K562 (cell line): ENCODE data around the gene ADAP1. TPM values are rescaled to one million over a fixed set of nuclear protein-coding genes. Genes with fewer than 3 reads are reported as not detected.

Source experiments
- ATAC-seq: fragments of 200-7000 bp; cut with Tn5 transposase; 3 replicates; pipeline ENCODE4 v1.9.1; 2020; ENCODE audit warnings: moderate library complexity
- BruUV-seq: library from RNA; stranded (reverse); fragments of 400-500 nt; replicated peaks from 2 replicates; lab custom pipeline; 2021; lab: Mats Ljungman, UMichigan
- CTCF ChIA-PET: fragments of 300-600 bp; formaldehyde crosslinking; extraction: SDS; loops from one replicate; lab custom pipeline; 2021; ENCODE audit warnings: low intra/inter-chr PET ratio; lab: Yijun Ruan, JAX
- POLR2A ChIA-PET: fragments of 300-600, 350-650 bp; sonication (Branson Sonifier 250); formaldehyde crosslinking; extraction: SDS; loops from one replicate; lab custom pipeline; 2021; ENCODE audit warnings: antibody characterized with exemption, inconsistent platforms; lab: Yijun Ruan, JAX
- DNase-seq, 4 experiments: peaks; one replicate each; pipeline versions ENCODE4 v3.0.0 to v3.0.0-alpha.2; 2011 to 2018; ENCODE audit warnings: low spot score in 3 of 4, mixed read lengths in 3 of 4; ENCODE audit errors: extremely low read depth in 1 of 4
- FAIRE-seq: peaks from 2 replicates; lab custom pipeline; 2011; peaks lifted over from hg19 to GRCh38; lab: Jason Lieb, UNC
- H2AFZ ChIP-seq: 2 replicates; pipeline ENCODE4 v1.6.0; 2011; ENCODE audit warnings: low read depth, low read length, control low read depth, inconsistent platforms
- H3K27ac ChIP-seq: fragments of 200-600 bp; 3 replicates; pipeline ENCODE4 v1.8.0; 2011; ENCODE audit warnings: low read depth, mild to moderate bottlenecking, control low read depth, inconsistent platforms, low read length, moderate library complexity, mixed read lengths; ENCODE audit errors: extremely low read depth
- H3K27me3 ChIP-seq, 2 experiments: fragments of 300-600 bp in 1 of 2; 2 replicates in 1 of 2; 3 replicates in 1 of 2; pipeline versions ENCODE4 v1.6.0 to v1.8.0; 2011; ENCODE audit warnings: inconsistent platforms in 2 of 2, low read length in 2 of 2, mild to moderate bottlenecking in 1 of 2, mixed read lengths in 1 of 2, moderate library complexity in 1 of 2; ENCODE audit not compliant: control insufficient read depth in 2 of 2, insufficient read depth in 2 of 2
- H3K36me3 ChIP-seq: fragments of 300-600 bp; 3 replicates; pipeline ENCODE4 v1.8.0; 2011; ENCODE audit warnings: mild to moderate bottlenecking, low read length, inconsistent platforms; ENCODE audit not compliant: control insufficient read depth, insufficient read depth
- H3K4me1 ChIP-seq, 2 experiments: fragments of 200-600 bp in 1 of 2; replicated peaks in 1 of 2; 2 replicates in 1 of 2; 3 replicates in 1 of 2; pipeline versions ENCODE4 v1.5.1 to v1.8.0; 2011; ENCODE audit warnings: inconsistent platforms in 2 of 2, low read length in 2 of 2, mild to moderate bottlenecking in 1 of 2, mixed read lengths in 1 of 2, moderate library complexity in 1 of 2; ENCODE audit not compliant: control insufficient read depth in 2 of 2, insufficient read depth in 2 of 2
- H3K4me2 ChIP-seq: 2 replicates; pipeline ENCODE4 v1.6.1; 2011; ENCODE audit warnings: low read length, control low read depth, inconsistent platforms, mixed read lengths; ENCODE audit not compliant: insufficient read depth
- H3K4me3 ChIP-seq: fragments of 200-600 bp; sonication (generic), shearing (Covaris generic); 2 replicates; pipeline ENCODE4 v1.5.1; 2016; ENCODE audit warnings: control low read depth, inconsistent platforms
- H3K79me2 ChIP-seq: fragments of 200-600 bp; 3 replicates; pipeline ENCODE4 v1.8.0; 2011; ENCODE audit warnings: low read length, inconsistent platforms; ENCODE audit not compliant: control insufficient read depth, insufficient read depth
- H3K9ac ChIP-seq, 2 experiments: 2 replicates each; pipeline versions ENCODE4 v1.6.0 to v1.6.1; 2011; ENCODE audit warnings: low read depth in 2 of 2, low read length in 2 of 2, control low read depth in 1 of 2, inconsistent platforms in 1 of 2, mild to moderate bottlenecking in 1 of 2, mixed read lengths in 1 of 2; ENCODE audit not compliant: insufficient read depth in 1 of 2
- H3K9me1 ChIP-seq: one replicate; pipeline ENCODE4 v1.6.0; 2011; ENCODE audit warnings: inconsistent platforms, mild to moderate bottlenecking, low read length, moderate library complexity; ENCODE audit not compliant: control insufficient read depth, insufficient read depth
- H3K9me3 ChIP-seq: replicated peaks from 2 replicates; pipeline ENCODE4 v1.5.1; 2011; ENCODE audit warnings: low read depth, low read length, inconsistent platforms; ENCODE audit not compliant: control insufficient read depth, insufficient read depth
- H4K20me1 ChIP-seq: replicated peaks from 2 replicates; pipeline ENCODE4 v1.6.1; 2011; ENCODE audit warnings: low read length, inconsistent platforms, mixed read lengths; ENCODE audit not compliant: control insufficient read depth, insufficient read depth
- ARHGAP35 ChIP-seq: fragments of 450-650 bp; IDR thresholded peaks from 2 replicates; pipeline ENCODE4 v1.6.1; 2018; ENCODE audit not compliant: partially characterized antibody
- CBFB ChIP-seq: sonication (generic); formaldehyde crosslinking; IDR thresholded peaks from 2 replicates; pipeline ENCODE4 v1.4.0; 2020; ENCODE audit warnings: mild to moderate bottlenecking, missing genetic modification reagents
- KLF1 ChIP-seq: fragments of 450-650 bp; IDR thresholded peaks from 2 replicates; pipeline ENCODE4 v1.6.1; 2016; ENCODE audit warnings: missing genetic modification characterization, missing compliant biosample characterization
- POLR2G ChIP-seq: fragments of 200-400 bp; formaldehyde crosslinking; IDR thresholded peaks from 2 replicates; pipeline ENCODE4 v1.6.1; 2017; ENCODE audit warnings: low read depth, mild to moderate bottlenecking, antibody characterized with exemption, low read length, moderate library complexity
- RBM22 ChIP-seq: fragments of 200-400 bp; formaldehyde crosslinking; IDR thresholded peaks from 2 replicates; pipeline ENCODE4 v1.6.1; 2018; ENCODE audit warnings: low read length, low read depth; ENCODE audit not compliant: poor library complexity, severe bottlenecking
- RBM34 ChIP-seq: fragments of 200-400 bp; formaldehyde crosslinking; IDR thresholded peaks from 2 replicates; pipeline ENCODE4 v1.6.1; 2018; ENCODE audit warnings: low read length, borderline replicate concordance; ENCODE audit not compliant: insufficient read depth
- ZBTB7A ChIP-seq: IDR thresholded peaks from 2 replicates; pipeline ENCODE4 v1.6.1; 2011; ENCODE audit warnings: low read depth, mild to moderate bottlenecking, low read length, moderate library complexity, borderline replicate concordance; ENCODE audit not compliant: control insufficient read depth
- ZKSCAN3 ChIP-seq: fragments of 250-450 bp; sonication (Bioruptor Pico); IDR thresholded peaks from 2 replicates; pipeline ENCODE4 v1.4.0; 2020
- WGBS: fragments of 100-300 bp; shearing (Covaris generic); methylation state at CpG from one replicate; pipeline ENCODE4 v1.1.6; 2016; ENCODE audit warnings: low coverage, mixed read lengths; ENCODE audit not compliant: insufficient coverage; ENCODE audit errors: missing lambda C conversion rate; 5-methylcytosine and 5-hydroxymethylcytosine counted together
- in situ Hi-C: fragments of 300-500 bp; cut with MboI; formaldehyde crosslinking; loops from 4 replicates; pipeline ENCODE4 v1.15.0; 2018; ENCODE audit warnings: inconsistent platforms, mixed read lengths
- intact Hi-C: fragments of 100-400 bp; cut with micrococcal nuclease; formaldehyde crosslinking; loops from 2 replicates; pipeline ENCODE4 v1.14.2; 2022
- polyA plus RNA-seq, 8 experiments: library from polyadenylated mRNA; depleted of rRNA in 4 of 8; stranded (reverse) in 5 of 8; unstranded in 3 of 8; fragments of >200 nt; fragmentation: Nextera tagmentation in 2 of 8; fragmentation: Illumina TruSeq in 1 of 8; extraction: Ambion mirVana in 2 of 8; extraction: Trizol in 1 of 8; gene quantifications; 2 replicates each; pipeline versions ENCODE4 v1.2.1 to v1.2.3, GENCODE V29; 2011 to 2014; ENCODE audit warnings: inconsistent platforms in 1 of 8, missing spikeins in 1 of 8
- total RNA-seq, 7 experiments: library from RNA; depleted of rRNA in 6 of 7; stranded (reverse); fragments of >200 nt in 6 of 7; fragmentation: Illumina TruSeq in 2 of 7; extraction: Trizol in 2 of 7; gene quantifications; 2 replicates each; pipeline versions ENCODE4 v1.2.1 to v1.2.3, GENCODE V29; 2011 to 2021; ENCODE audit warnings: low replicate concordance in 1 of 7
- TF ChIP-seq, protein P1 (sequence below): fragments of 200-800 bp; sonication (Bioruptor generic); IDR thresholded peaks from 2 replicates; pipeline ENCODE4 v1.6.1; 2017; ENCODE audit warnings: missing genetic modification characterization, missing compliant biosample characterization

ADAP1 gene
- total and polyA plus RNA-seq, 9 of the 15 experiments (the other 6 are each of a cell fraction or from before 2014, with no cell fraction given): 0.27 to 1.4 (median 0.52) TPM; not detected in 3

DNA sequence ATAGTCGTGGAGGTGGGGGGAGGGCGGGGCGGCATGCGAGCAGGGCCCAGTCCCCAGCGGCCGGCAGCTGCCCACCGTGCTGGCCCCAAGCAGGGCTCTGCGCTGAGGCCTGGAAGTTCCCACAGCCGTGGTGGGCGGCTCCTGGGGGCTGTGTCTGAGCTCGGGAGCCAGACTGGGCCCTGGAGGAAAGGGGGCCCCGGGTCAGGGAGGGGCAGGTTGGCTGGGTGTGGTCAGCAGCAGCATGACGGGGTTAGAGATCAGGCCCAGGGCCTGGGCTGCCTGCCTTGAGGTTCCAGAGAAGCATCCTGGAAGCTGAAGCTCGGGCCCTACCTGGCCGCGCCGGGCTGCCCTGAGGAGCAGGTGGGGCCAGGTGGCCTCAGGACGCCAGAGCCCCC, 56.0 kb downstream of the ADAP1 start:
- no peaks in the 10 kb centered on the region for H3K79me2 ChIP-seq
- H3K4me1 ChIP-seq: peaks cover 17 to 76% of the 10 kb centered on the region in 2 experiments; a peak in 4 of 5 replicates
- FAIRE-seq (no peak), ATAC-seq (peak; percentile 37), DNase-seq (peak in 2 of 4 experiments; percentile 39 to 48)
- H3K9me1 ChIP-seq: no peaks in the 10 kb centered on the region
- H3K9ac ChIP-seq: peak overlapping the region in 1 of 2 experiments; percentile 78; a peak in 2 of 4 replicates
- no peaks in the 10 kb centered on the region; the same call in 1 of the 2 replicates for H4K20me1 ChIP-seq
- 28% methylated on average over 4 of the region's 18 CpGs for WGBS
- CTCF ChIA-PET: no interaction called here
- no peaks in the 10 kb centered on the region for H3K9me3 ChIP-seq
- no TSS peak for BruUV-seq
- H2AFZ ChIP-seq: no peak overlapping the region
- no peak overlapping the region for H3K4me3 ChIP-seq
- peaks cover 48% of the 10 kb centered on the region; the same call in 2 of the 3 replicates for H3K36me3 ChIP-seq
- in situ Hi-C loops: no loop called here
- intact Hi-C loops: no loop called here
- no peak overlapping the region for H3K27ac ChIP-seq
- TF ChIP-seq KLF1: 0 out of 2 replicates have a peak, but pooled peaks have one; percentile 30
- TF ChIP-seq RBM34: no peak
- peak; percentile 64 for TF ChIP-seq POLR2G
- no peak for TF ChIP-seq CBFB
- peak; percentile 57; the same call in 1 of the 2 replicates for TF ChIP-seq ZBTB7A
- TF ChIP-seq ARHGAP35: no peak
- peak; percentile 48 for TF ChIP-seq RBM22
- TF ChIP-seq, protein P1, sequence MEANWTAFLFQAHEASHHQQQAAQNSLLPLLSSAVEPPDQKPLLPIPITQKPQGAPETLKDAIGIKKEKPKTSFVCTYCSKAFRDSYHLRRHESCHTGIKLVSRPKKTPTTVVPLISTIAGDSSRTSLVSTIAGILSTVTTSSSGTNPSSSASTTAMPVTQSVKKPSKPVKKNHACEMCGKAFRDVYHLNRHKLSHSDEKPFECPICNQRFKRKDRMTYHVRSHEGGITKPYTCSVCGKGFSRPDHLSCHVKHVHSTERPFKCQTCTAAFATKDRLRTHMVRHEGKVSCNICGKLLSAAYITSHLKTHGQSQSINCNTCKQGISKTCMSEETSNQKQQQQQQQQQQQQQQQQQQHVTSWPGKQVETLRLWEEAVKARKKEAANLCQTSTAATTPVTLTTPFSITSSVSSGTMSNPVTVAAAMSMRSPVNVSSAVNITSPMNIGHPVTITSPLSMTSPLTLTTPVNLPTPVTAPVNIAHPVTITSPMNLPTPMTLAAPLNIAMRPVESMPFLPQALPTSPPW (CRISPR knock-in tag): 0 out of 2 replicates have a peak, but pooled peaks have one; percentile 17
- no peak for TF ChIP-seq ZKSCAN3 (CRISPR knock-in tag)
- H3K27me3 ChIP-seq: 0 out of 5 replicates have a peak, but pooled peaks cover 0 to 4% of the 10 kb centered on the region in 2 experiments
- no peak overlapping the region for H3K4me2 ChIP-seq
- POLR2A ChIA-PET: no interaction called here
